Heart right ventricle (tissue), 16 donors: ENCODE data around the gene GLCE. TPM values are rescaled to one million over a fixed set of nuclear protein-coding genes. Genes with fewer than 3 reads are reported as not detected.

Experiments
- ATAC-seq, 8 donors: fragments of 200-7000 bp; cut with Tn5 transposase; one replicate each; pipeline ENCODE4 v1.9.1; 2020; ENCODE audit warnings: mild to moderate bottlenecking in 8 of 8, moderate library complexity in 8 of 8, moderate number of reproducible peaks in 1 of 8
- DNase-seq, 2 donors: peaks; one replicate each; pipeline ENCODE4 v3.0.0-alpha.2; 2020
- H3K27ac ChIP-seq, 10 donors: fragments of 200-600 bp; sonication (generic) in 2 of 10; one replicate each; pipeline versions ENCODE4 v1.5.0 to v1.8.0; 2020 to 2022; ENCODE audit warnings: mild to moderate bottlenecking in 3 of 10
- H3K27me3 ChIP-seq, 7 donors: fragments of 200-600 bp; one replicate each; pipeline ENCODE4 v1.8.0; 2021 to 2022; ENCODE audit warnings: mild to moderate bottlenecking in 2 of 7
- H3K36me3 ChIP-seq, 9 donors: fragments of 200-600 bp; sonication (generic) in 1 of 9; one replicate each; pipeline versions ENCODE4 v1.5.0 to v1.8.0; 2020 to 2022; ENCODE audit warnings: mild to moderate bottlenecking in 2 of 9
- H3K4me1 ChIP-seq, 9 donors: fragments of 200-600 bp; sonication (generic) in 1 of 9; one replicate each; pipeline versions ENCODE4 v1.5.0 to v1.8.0; 2020 to 2022; ENCODE audit warnings: mild to moderate bottlenecking in 4 of 9
- H3K4me3 ChIP-seq, 10 donors: fragments of 200-600 bp; sonication (generic) in 2 of 10; one replicate each; pipeline versions ENCODE4 v1.5.0 to v1.8.0; 2020 to 2022; ENCODE audit warnings: mild to moderate bottlenecking in 7 of 10, moderate library complexity in 2 of 10
- H3K9me3 ChIP-seq, 11 donors: fragments of 200-600 bp in 10 of 11; sonication (generic) in 2 of 11; one replicate each; pipeline versions ENCODE4 v1.5.0 to v1.8.0; 2013 to 2022; ENCODE audit warnings: mild to moderate bottlenecking in 2 of 11, control low read depth in 1 of 11, moderate library complexity in 1 of 11
- CTCF ChIP-seq, 9 donors: fragments of 200-600 bp; sonication (generic) in 2 of 9; IDR thresholded peaks; one replicate each; pipeline versions ENCODE4 v1.5.0 to v1.8.0; 2021 to 2022; ENCODE audit warnings: antibody characterized with exemption in 9 of 9, mild to moderate bottlenecking in 5 of 9, moderate library complexity in 1 of 9
- WGBS, 2 donors: extraction: QIAGEN DNeasy Blood & Tissue Kit; methylation state at CpG; one replicate each; pipeline ENCODE4 v1.1.7; 2013; ENCODE audit warnings: inconsistent platforms in 1 of 2; 5-methylcytosine and 5-hydroxymethylcytosine counted together
- intact Hi-C, 10 donors: fragments of 100-400 bp; cut with DNase I; formaldehyde crosslinking; loops; one replicate each; pipeline versions ENCODE4 v1.11.1 to v1.14.2; 2022
- polyA plus RNA-seq, 2 donors: library from polyadenylated mRNA; stranded (reverse); fragments of 200-250 nt; gene quantifications; one replicate each; pipeline ENCODE4 v1.2.3, GENCODE V29; 2013
- total RNA-seq, 10 donors: library from RNA; stranded (reverse); fragmentation: NEBNext Ultra II Directional in 3 of 10; extraction: Animal tissue kit (Norgen Biotek cat#: 25700) in 3 of 10; gene quantifications; one replicate each; pipeline versions ENCODE4 v1.2.1 to v1.2.4, GENCODE V29; 2021 to 2023
- donor health status: Arrhythmogenic right ventricular cardiomyopathy.
- donor health status: ischemic (EF 13 %, LVEDD 7.1; RV severe dilation, severe dysfunction).
- donor health status: healthy with polysubstance abuse.
- donor health status: DM: no; HTN: yes; CAD: no.
- donor health status: DM: no; HTN: no; CAD: no.
- donor health status: ischemic (EF 25% LVEDD 6.9; RV normal size, moderate dysfunction).
- donor health status: ischemic (EF 25% LVEDD 5.7; RV mildly dilated, moderate dysfunction).
- donor health status: healthy.
- donor health status: DM: yes; HTN: yes; CAD: no.
- donor health status: Ischemic cardiomyopathy.
- donor health status: ischemic (EF 35%, LVEDD 5.7; RV mildly dilated, moderate dysfunction).
- donor health status: nonischemic (EF 11% LVEDD 7.7; RV severe dilation, severe dysfunction).
- donor health status: DM: yes; HTN: yes; CAD: no.
- donor health status: PGD.
- donor health status: ischemic (EF 29% LVEDD 5.4; RV normal size, mild dysfunction).
- donor health status: nonischemic (EF 23%, LVEDD 6.1; RV moderate dilation, normal function).

The GLCE gene
- total and polyA plus RNA-seq, 12 donors, result 5.4 to 13.3 (median 7.5) TPM

DNA sequence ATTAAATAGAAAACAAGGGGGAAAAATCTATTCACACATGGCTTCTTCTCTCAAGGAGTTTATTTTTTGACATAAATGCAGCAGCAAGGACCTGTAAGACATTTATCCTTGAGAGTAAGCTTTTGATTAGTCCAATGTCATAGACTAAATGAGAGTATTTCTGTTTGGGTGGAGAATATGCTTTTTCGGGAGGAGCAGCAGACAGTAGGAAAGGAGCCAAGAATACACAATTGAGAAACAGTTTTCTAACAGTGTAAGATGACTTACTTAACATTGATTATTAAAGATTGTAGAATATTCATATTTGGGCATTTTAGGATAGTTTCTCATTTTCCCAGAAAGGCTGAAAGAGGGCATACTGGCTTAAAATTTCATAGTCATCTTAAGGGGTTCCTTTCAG is 72.3 kb downstream of the GLCE start:
- Histone ChIP-seq H3K27ac (no peak overlapping the region), H3K4me1 (no peaks in the 10 kb centered on the region), H3K9me3 (no peaks in the 10 kb centered on the region), H3K27me3 (no peaks in the 10 kb centered on the region), H3K36me3 (peaks cover 0 to 18% (median 7%) of the 10 kb centered on the region in 9 donors), H3K4me3 (no peak overlapping the region)
- TF ChIP-seq CTCF (IDR thresholded peaks at IDR 0.05), result no peak
- intact Hi-C loops, result no loop called here
- 45 to 51% methylated on average over 1 of the region's 1 CpG for WGBS, 2 donors
- DNase-seq (no peak), ATAC-seq (no peak)

DNA sequence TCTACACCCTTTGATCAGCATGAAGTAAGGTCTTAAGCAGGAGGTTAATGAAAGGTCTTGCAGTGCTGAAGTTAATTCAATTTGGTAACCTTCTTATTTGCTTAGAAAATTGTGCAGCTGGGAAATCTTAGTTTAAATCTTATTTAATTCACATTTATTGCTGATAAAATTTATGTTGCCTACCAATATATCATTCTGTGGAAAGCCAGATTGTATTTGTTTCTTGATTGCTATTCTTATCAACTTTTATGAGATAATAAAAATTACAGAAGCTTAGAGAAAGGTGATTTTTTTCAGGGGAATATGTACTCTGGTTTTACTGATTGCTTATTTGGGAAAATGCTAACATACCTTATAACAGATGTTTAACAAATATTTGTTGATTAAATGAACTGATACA is 74.2 kb downstream of the GLCE start:
- no peak for TF ChIP-seq CTCF (IDR thresholded peaks at IDR 0.05)
- Histone ChIP-seq H3K4me1 (no peaks in the 10 kb centered on the region), H3K27ac (no peak overlapping the region), H3K9me3 (peaks cover 0 to 7% (median 0%) of the 10 kb centered on the region in 11 donors), H3K4me3 (no peak overlapping the region), H3K36me3 (peaks cover 0 to 5% (median 0%) of the 10 kb centered on the region in 9 donors), H3K27me3 (no peaks in the 10 kb centered on the region)
- DNase-seq, result no peak
- no peak for ATAC-seq
- intact Hi-C loops, result no loop called here

- no peak overlapping the region for H3K4me3 ChIP-seq
- intact Hi-C loops, result no loop called here
- H3K27ac ChIP-seq, result no peak overlapping the region
- peaks cover 0 to 7% (median 0%) of the 10 kb centered on the region in 11 donors for H3K9me3 ChIP-seq
- no peak for ATAC-seq
- H3K27me3 ChIP-seq, result no peaks in the 10 kb centered on the region
- WGBS, 2 donors, result 91 to 92% methylated on average over 4 of the region's 4 CpGs
- no peak for TF ChIP-seq CTCF (IDR thresholded peaks at IDR 0.05)
- no peak for DNase-seq
- no peaks in the 10 kb centered on the region for H3K36me3 ChIP-seq
- no peaks in the 10 kb centered on the region for H3K4me1 ChIP-seq
Measured at GRCh38 chr15:69236505-69236904, 76.1 kb downstream of the GLCE start.

GRCh38 chr15:69237718-69238117 is 77.3 kb downstream of the GLCE start:
- DNase-seq, result no peak
- no peak for ATAC-seq
- Histone ChIP-seq H3K9me3 (peaks cover 0 to 7% (median 0%) of the 10 kb centered on the region in 11 donors), H3K27me3 (no peaks in the 10 kb centered on the region), H3K4me1 (no peaks in the 10 kb centered on the region), H3K4me3 (no peak overlapping the region), H3K27ac (no peak overlapping the region), H3K36me3 (no peaks in the 10 kb centered on the region)
- intact Hi-C loops, result no loop called here
- 100% methylated on average over 1 of the region's 1 CpG for WGBS, 2 donors
- no peak for TF ChIP-seq CTCF (IDR thresholded peaks at IDR 0.05)
